ENCODE data around the gene NTM. TPM values are rescaled to one million over a fixed set of nuclear protein-coding genes. Genes with fewer than 3 reads are reported as not detected.

The NTM gene
- total RNA-seq, 1 experiment from 2014 or later: 16.4 TPM

DNA sequence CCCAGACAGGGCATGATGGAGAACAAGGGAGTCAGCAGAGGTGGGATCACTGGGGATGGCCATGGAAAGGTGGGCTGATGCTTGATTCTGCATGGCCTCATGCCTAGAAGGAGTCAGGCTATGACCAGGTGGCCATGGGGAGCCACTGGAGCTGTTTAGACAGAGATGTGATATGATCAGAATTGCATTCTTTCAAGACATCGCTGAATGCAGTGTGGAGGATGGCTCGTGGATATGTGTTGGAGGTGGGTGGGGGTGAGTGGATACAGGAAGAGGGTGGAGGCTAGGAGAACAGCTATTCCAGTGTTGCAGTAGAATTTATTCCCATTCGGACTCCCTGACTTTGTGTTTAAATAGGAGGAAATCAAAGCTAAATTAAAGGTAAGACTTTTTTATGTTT lies 841.1 kb downstream of the NTM start:
- no peak overlapping the region for H3K4me3 Mint-ChIP-seq
- H3K9me3 Mint-ChIP-seq: peaks cover 19% of the 10 kb centered on the region
- peaks cover 12% of the 10 kb centered on the region for H3K36me3 Mint-ChIP-seq
- ATAC-seq (no peak), DNase-seq (ENCODE audit: low spot score) (no peak)
- no peaks in the 10 kb centered on the region for H3K4me1 Mint-ChIP-seq
- POLR2A ChIA-PET: no interaction called here
- TF ChIP-seq SMAD4 (CRISPR knock-in tag; IDR thresholded peaks at IDR 0.05): no peak
- TF ChIP-seq NR1H2 (CRISPR knock-in tag; IDR thresholded peaks at IDR 0.05): no peak
- TF ChIP-seq ZNF317 (CRISPR knock-in tag; IDR thresholded peaks at IDR 0.05; ENCODE audit: borderline replicate concordance, low read depth): no peak
- TF ChIP-seq SP1 (CRISPR knock-in tag; conservative IDR thresholded peaks at IDR 0.05): no peak
- no peak for TF ChIP-seq ZNF232 (CRISPR knock-in tag; IDR thresholded peaks at IDR 0.05)
- no peak for TF ChIP-seq ATF1 (CRISPR knock-in tag; IDR thresholded peaks at IDR 0.05)
- TF ChIP-seq JUN (CRISPR knock-in tag; IDR thresholded peaks at IDR 0.05): no peak
- no peak for TF ChIP-seq CBFB (CRISPR knock-in tag; IDR thresholded peaks at IDR 0.05; ENCODE audit: low read depth)
- TF ChIP-seq, protein P1, sequence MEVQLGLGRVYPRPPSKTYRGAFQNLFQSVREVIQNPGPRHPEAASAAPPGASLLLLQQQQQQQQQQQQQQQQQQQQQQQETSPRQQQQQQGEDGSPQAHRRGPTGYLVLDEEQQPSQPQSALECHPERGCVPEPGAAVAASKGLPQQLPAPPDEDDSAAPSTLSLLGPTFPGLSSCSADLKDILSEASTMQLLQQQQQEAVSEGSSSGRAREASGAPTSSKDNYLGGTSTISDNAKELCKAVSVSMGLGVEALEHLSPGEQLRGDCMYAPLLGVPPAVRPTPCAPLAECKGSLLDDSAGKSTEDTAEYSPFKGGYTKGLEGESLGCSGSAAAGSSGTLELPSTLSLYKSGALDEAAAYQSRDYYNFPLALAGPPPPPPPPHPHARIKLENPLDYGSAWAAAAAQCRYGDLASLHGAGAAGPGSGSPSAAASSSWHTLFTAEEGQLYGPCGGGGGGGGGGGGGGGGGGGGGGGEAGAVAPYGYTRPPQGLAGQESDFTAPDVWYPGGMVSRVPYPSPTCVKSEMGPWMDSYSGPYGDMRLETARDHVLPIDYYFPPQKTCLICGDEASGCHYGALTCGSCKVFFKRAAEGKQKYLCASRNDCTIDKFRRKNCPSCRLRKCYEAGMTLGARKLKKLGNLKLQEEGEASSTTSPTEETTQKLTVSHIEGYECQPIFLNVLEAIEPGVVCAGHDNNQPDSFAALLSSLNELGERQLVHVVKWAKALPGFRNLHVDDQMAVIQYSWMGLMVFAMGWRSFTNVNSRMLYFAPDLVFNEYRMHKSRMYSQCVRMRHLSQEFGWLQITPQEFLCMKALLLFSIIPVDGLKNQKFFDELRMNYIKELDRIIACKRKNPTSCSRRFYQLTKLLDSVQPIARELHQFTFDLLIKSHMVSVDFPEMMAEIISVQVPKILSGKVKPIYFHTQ (CRISPR knock-in tag; IDR thresholded peaks at IDR 0.05): no peak
- TF ChIP-seq TEAD4 (CRISPR knock-in tag; IDR thresholded peaks at IDR 0.05): no peak
- no peak for TF ChIP-seq ZNF416 (CRISPR knock-in tag; IDR thresholded peaks at IDR 0.05)
- TF ChIP-seq MXD4 (CRISPR knock-in tag; IDR thresholded peaks at IDR 0.05; ENCODE audit: borderline replicate concordance): no peak
- no peak for TF ChIP-seq MYBL2 (CRISPR knock-in tag; IDR thresholded peaks at IDR 0.05)
- TF ChIP-seq, protein P2, sequence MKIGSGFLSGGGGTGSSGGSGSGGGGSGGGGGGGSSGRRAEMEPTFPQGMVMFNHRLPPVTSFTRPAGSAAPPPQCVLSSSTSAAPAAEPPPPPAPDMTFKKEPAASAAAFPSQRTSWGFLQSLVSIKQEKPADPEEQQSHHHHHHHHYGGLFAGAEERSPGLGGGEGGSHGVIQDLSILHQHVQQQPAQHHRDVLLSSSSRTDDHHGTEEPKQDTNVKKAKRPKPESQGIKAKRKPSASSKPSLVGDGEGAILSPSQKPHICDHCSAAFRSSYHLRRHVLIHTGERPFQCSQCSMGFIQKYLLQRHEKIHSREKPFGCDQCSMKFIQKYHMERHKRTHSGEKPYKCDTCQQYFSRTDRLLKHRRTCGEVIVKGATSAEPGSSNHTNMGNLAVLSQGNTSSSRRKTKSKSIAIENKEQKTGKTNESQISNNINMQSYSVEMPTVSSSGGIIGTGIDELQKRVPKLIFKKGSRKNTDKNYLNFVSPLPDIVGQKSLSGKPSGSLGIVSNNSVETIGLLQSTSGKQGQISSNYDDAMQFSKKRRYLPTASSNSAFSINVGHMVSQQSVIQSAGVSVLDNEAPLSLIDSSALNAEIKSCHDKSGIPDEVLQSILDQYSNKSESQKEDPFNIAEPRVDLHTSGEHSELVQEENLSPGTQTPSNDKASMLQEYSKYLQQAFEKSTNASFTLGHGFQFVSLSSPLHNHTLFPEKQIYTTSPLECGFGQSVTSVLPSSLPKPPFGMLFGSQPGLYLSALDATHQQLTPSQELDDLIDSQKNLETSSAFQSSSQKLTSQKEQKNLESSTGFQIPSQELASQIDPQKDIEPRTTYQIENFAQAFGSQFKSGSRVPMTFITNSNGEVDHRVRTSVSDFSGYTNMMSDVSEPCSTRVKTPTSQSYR (CRISPR knock-in tag; IDR thresholded peaks at IDR 0.05): no peak
- no peak for TF ChIP-seq NFE2L1 (CRISPR knock-in tag; IDR thresholded peaks at IDR 0.05)
- H3K27me3 Mint-ChIP-seq (ENCODE audit: low read depth): peaks cover 3% of the 10 kb centered on the region; the same call in 1 of the 2 replicates
- CTCF ChIA-PET: no interaction called here
- H3K27ac Mint-ChIP-seq: no peak overlapping the region

DNA sequence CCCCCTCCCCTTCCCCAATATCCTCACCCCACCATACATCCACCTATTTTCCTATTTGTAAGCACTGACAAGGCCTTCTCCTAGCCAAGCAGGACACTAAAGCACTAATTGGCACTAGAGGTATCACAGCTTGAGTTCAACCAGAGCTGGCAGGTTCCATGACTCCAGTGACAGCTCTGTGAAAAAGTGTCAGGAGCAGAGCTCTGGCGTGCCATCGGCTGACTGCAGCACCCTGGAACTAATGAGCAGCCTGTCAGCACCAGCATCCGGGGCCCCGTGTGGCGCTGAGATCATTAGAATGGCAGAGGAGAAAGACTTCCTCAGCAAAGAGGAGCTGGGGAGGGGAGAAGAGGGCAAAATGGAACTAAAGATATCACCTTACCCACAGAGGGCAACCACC lies 847.4 kb downstream of the NTM start:
- Mint-ChIP-seq H3K4me1 (no peaks in the 10 kb centered on the region), H3K9me3 (no peaks in the 10 kb centered on the region; the same call in 1 of the 2 replicates), H3K27me3 (ENCODE audit: low read depth) (no peaks in the 10 kb centered on the region), H3K27ac (no peak overlapping the region), H3K4me3 (no peak overlapping the region), H3K36me3 (no peaks in the 10 kb centered on the region)
- DNase-seq (ENCODE audit: low spot score) (no peak), ATAC-seq (no peak)
- ChIA-PET CTCF (no interaction called here), POLR2A (no interaction called here)
- TF ChIP-seq SOX15 (CRISPR knock-in tag; IDR thresholded peaks at IDR 0.05) (no peak), SMAD4 (CRISPR knock-in tag; IDR thresholded peaks at IDR 0.05) (no peak)
- TF ChIP-seq, protein P3, sequence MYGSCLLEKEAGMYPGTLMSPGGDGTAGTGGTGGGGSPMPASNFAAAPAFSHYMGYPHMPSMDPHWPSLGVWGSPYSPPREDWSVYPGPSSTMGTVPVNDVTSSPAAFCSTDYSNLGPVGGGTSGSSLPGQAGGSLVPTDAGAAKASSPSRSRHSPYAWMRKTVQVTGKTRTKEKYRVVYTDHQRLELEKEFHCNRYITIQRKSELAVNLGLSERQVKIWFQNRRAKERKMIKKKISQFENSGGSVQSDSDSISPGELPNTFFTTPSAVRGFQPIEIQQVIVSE (CRISPR knock-in tag; IDR thresholded peaks at IDR 0.05; ENCODE audit: borderline replicate concordance): no peak
- TF ChIP-seq, protein P4, sequence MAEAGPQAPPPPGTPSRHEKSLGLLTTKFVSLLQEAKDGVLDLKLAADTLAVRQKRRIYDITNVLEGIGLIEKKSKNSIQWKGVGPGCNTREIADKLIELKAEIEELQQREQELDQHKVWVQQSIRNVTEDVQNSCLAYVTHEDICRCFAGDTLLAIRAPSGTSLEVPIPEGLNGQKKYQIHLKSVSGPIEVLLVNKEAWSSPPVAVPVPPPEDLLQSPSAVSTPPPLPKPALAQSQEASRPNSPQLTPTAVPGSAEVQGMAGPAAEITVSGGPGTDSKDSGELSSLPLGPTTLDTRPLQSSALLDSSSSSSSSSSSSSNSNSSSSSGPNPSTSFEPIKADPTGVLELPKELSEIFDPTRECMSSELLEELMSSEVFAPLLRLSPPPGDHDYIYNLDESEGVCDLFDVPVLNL (CRISPR knock-in tag; IDR thresholded peaks at IDR 0.05; ENCODE audit: borderline replicate concordance, low read depth): no peak
- TF ChIP-seq, protein P5, sequence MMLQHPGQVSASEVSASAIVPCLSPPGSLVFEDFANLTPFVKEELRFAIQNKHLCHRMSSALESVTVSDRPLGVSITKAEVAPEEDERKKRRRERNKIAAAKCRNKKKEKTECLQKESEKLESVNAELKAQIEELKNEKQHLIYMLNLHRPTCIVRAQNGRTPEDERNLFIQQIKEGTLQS (CRISPR knock-in tag; conservative IDR thresholded peaks at IDR 0.05): no peak
